ENCODE data around the gene SRMS.

SRMS gene

GRCh38 chr20:63547725-63548480 is at the start of gene SRMS:
Gene SRMS, minus strand, starts transcription at chr20:63547749. Its CDS starts 286 bp downstream, at chr20:63547463.
- DNase-seq (ENCODE audit: low read depth in 1 of 2, low spot score in 1 of 2) = no peak

GRCh38 chr20:63596423-63596822 is 48.9 kb upstream of the SRMS start:
- no peak for DNase-seq (ENCODE audit: low read depth in 1 of 2, low spot score in 1 of 2)

- no peak for DNase-seq (ENCODE audit: low read depth in 1 of 2, low spot score in 1 of 2)
Measured at GRCh38 chr20:63595416-63596127, 48.0 kb upstream of the SRMS start.

- no peak for DNase-seq (ENCODE audit: low read depth in 1 of 2, low spot score in 1 of 2)
Measured at GRCh38 chr20:63594043-63594561, 46.6 kb upstream of the SRMS start.

DNA sequence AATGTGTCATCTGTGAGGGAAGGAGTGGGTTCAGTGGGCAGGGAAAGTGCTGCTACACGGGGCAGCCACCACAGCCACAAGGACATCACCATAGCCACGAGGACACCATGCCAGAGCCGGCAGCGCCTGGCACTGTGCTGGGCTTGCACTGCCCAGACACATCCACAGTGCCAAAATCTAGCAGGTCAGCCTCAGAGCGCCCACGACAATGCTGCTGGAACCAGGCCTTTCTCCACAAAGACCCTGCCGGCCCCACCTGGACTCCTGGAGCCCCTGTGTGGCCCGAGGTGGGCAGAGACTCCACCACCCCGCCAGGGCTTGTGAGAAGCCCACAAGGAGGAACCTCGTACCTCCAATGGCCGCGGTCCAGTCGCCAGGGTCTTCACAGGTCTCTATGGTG is 45.1 kb upstream of the SRMS start:
- DNase-seq (ENCODE audit: low read depth in 1 of 2, low spot score in 1 of 2) = no peak

- no peak for DNase-seq (ENCODE audit: low read depth in 1 of 2, low spot score in 1 of 2)
Measured at GRCh38 chr20:63591786-63592355, 44.3 kb upstream of the SRMS start.

DNA sequence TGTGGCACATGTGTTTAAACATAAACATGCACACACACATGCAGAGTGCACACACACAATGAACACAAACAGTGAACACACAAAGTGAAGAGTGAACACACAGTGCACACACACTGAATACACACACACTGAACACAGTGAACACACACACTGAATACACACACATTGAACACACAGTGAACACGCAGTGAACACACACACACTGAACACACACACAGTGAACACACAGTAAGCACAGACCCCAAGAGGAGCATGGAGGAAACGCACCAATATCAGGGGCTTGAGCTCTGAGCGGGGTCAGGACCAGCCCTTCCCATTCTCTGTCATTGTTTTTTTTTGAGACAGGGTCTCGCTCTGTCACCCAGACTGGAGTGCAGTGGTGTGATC is 43.6 kb upstream of the SRMS start:
- no peak for DNase-seq (ENCODE audit: low read depth in 1 of 2, low spot score in 1 of 2)

GRCh38 chr20:63590218-63591146 is 42.9 kb upstream of the SRMS start:
- DNase-seq (ENCODE audit: low read depth in 1 of 2, low spot score in 1 of 2) = no peak

DNA sequence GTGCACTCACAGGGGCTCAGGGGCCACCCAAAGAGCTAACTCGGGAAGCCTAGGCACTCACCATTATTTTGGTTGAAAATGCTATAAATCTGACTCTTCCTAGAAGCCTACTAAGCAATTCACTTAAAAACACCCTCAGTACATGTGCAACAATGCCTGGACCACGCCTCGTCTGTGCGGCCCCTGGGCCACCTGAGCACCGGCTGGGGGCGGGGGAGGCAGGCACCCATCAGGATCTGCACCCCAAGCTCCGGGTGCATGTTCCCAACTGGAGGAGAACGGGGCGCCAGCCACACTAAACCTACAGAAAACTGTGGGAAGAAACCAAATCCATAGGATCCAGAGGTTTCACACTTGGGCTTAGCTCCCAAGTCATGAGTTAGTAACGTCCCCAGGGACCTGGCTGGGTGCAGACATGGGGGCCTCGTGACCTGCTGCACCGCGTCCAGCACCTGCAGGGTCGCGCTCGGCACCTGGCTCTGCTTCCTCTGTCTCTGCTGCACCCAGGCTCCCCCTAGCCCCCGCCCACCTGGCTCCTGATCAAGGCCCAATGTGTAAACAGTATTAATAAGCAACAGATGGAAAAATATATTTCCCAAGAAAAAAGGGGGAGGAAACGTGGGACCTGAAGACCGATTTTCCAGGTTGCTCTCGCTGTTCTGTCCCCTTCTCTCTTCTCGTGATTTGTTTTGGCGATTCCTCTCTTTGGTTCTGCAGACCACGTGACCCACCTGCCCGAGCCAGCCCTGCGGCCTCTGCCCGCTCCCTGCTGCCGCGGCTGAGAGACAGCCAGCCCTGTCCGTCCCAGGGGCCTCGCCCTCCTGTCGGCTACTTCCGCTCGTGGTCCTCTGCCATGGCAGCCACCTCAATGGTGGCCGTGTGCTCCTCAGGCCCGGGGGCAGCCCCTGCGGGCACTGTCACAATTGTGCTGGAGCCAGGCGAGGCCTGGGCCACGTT is 42.0 kb upstream of the SRMS start:
- no peak for DNase-seq (ENCODE audit: low read depth in 1 of 2, low spot score in 1 of 2)

GRCh38 chr20:63588641-63589041 is 41.1 kb upstream of the SRMS start:
- DNase-seq (ENCODE audit: low read depth in 1 of 2, low spot score in 1 of 2) = no peak

DNA sequence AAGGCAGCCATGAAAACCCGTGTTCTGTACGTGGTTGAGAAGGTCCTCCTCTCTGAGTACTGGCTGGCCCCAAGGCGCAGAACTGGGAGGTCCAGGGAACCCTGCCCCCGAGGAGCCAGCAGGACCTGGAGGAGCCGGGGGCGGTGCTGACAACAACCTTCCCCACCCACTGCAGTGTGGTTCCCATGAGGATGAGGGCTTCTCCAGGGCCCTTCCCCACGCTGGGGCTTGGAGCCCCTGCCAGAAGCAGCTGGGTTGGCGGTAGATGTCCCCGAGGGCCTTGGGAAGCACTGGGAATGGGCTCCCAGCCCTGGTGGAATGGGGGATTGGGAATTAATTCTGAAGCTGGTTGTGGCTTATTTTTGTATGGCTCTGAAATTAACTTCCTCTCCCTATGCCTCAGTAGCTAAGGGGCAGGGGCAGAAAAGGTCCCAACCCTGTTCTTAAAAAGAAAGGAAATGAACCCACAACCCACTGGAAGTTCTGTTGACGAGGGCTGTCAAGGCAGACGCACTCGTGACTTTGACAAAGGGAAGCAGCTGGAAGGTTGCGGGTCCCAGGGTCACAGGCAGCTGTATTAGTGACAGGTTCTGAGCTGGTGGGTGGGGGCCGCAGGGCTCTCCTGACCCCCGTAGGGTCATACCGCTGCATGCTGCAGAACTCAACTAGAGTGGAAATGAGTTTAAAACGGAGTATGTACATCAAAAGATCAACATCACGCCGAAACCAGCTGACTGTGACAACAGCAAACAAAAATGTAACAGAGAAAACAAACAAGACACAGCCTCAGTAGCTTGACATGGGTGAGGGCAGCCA is 40.4 kb upstream of the SRMS start:
- no peak for DNase-seq (ENCODE audit: low read depth in 1 of 2, low spot score in 1 of 2)

DNA sequence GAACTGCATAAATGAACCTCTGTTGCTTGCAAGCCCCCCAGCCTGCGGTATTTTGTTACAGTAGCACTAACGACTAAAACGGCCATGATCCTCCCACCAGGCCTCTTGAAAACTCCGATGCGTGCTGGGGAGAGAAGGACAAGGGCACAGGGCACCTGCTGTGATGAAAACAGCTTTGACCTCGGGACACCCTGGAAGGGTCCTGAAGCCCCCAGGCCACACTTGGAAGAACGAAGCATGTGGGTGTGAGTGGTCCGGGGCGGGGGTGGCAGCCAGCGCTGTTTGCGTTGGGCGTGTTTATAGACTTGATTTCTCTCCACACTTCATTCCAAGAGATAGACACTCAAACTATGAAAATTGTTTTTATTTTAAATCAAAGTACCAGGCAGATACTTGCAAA is 39.7 kb upstream of the SRMS start:
- DNase-seq (ENCODE audit: low read depth in 1 of 2, low spot score in 1 of 2) = no peak

GRCh38 chr20:63586797-63587196 is 39.2 kb upstream of the SRMS start:
- no peak for DNase-seq (ENCODE audit: low read depth in 1 of 2, low spot score in 1 of 2)

- DNase-seq (ENCODE audit: low read depth in 1 of 2, low spot score in 1 of 2) = no peak
Measured at GRCh38 chr20:63585616-63586565, 38.3 kb upstream of the SRMS start.

- DNase-seq (ENCODE audit: low read depth in 1 of 2, low spot score in 1 of 2) = no peak
Measured at GRCh38 chr20:63582382-63583063, 35.0 kb upstream of the SRMS start.

GRCh38 chr20:63580796-63581461 is 33.4 kb upstream of the SRMS start:
- peak; percentile 31 to 59 for DNase-seq (ENCODE audit: low read depth in 1 of 2, low spot score in 1 of 2)
